Mesothelial cell of epicardium (in vitro differentiated cells): Measurements from ENCODE around the gene MATN1. TPM values are rescaled to one million over a fixed set of nuclear protein-coding genes. Genes with fewer than 3 reads are reported as not detected.

ENCODE experiments used
- DNase-seq, 2 experiments: peaks; one replicate each; pipeline ENCODE4 v3.0.0; 2021; ENCODE audit warnings: low spot score in 2 of 2; ENCODE audit not compliant: unreplicated experiment in 2 of 2
- H3K27ac Mint-ChIP-seq: 2 replicates; pipeline ENCODE4 v1.8.0; 2021; ENCODE audit warnings: mixed read lengths
- H3K27me3 Mint-ChIP-seq: 2 replicates; pipeline ENCODE4 v1.8.0; 2021; ENCODE audit warnings: low read depth, mixed read lengths
- H3K36me3 Mint-ChIP-seq: 2 replicates; pipeline ENCODE4 v1.8.0; 2021; ENCODE audit warnings: mixed read lengths
- H3K4me1 Mint-ChIP-seq: 2 replicates; pipeline ENCODE4 v1.8.0; 2021; ENCODE audit warnings: mixed read lengths
- H3K4me3 Mint-ChIP-seq: 2 replicates; pipeline ENCODE4 v1.8.0; 2021; ENCODE audit warnings: mild to moderate bottlenecking, moderate library complexity, mixed read lengths
- H3K9me3 Mint-ChIP-seq: 2 replicates; pipeline ENCODE4 v1.8.0; 2021; ENCODE audit warnings: mixed read lengths
- CTCF ChIP-seq: fragments of 200-600 bp; sonication (generic); IDR thresholded peaks from one replicate; pipeline ENCODE4 v1.5.0; 2021; ENCODE audit warnings: antibody characterized with exemption; ENCODE audit not compliant: unreplicated experiment
- total RNA-seq: library from RNA; stranded (reverse); gene quantifications from 3 replicates; pipeline ENCODE4 v1.2.1, GENCODE V29; 2021

The MATN1 gene
- total RNA-seq, 1 donor from 2014 or later: 5.6 TPM

DNA sequence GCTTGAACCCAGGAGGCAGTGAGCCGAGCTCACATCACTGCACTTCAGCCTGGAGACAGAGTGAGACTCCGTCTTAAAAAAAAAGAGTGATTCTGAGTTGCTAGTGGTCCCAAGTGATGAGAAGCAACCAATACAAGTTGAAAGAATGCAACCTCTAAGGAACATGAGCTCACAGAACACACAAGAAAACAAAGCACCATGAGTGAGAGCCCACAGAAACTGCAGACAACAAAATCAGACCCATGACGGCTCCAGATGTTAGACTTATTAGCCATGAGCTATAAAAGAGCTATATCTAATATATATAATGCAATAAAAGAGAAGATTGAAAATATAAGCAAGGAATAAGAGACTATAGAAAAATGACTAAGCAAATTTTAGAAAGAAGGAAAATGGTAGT lies 50.0 kb downstream of the MATN1 start:
- Mint-ChIP-seq H3K27me3 (peaks cover 19% of the 10 kb centered on the region), H3K4me3 (no peak overlapping the region)

DNA sequence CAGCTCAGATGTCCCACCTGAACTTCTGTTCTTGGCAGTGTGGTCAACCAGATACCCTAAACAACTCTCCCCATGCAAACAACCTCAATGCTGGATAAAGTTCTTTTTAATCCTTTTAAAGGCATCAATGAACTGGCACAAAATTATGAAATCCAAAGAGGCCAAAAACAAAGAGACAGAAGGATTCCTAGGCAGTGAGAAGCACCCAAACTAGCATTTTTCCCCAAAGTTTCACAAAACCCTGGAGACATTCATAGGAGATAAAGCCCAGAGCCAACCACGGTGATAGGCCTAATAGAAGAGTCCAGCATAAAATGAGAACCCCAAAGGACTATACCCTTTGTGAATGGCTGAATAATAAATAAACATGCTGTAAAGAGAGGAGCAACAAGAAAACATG lies 50.7 kb downstream of the MATN1 start:
- peaks cover 23% of the 10 kb centered on the region for H3K9me3 Mint-ChIP-seq
- H3K36me3 Mint-ChIP-seq: no peaks in the 10 kb centered on the region
- no peaks in the 10 kb centered on the region for H3K4me1 Mint-ChIP-seq
- DNase-seq: no peak
- no peak for TF ChIP-seq CTCF
- H3K27me3 Mint-ChIP-seq: peaks cover 19% of the 10 kb centered on the region
- H3K4me3 Mint-ChIP-seq: no peak overlapping the region
- H3K27ac Mint-ChIP-seq: no peak overlapping the region

More for the DNA sequence above, 50.0 kb downstream of the MATN1 start:
- no peak for TF ChIP-seq CTCF
- Mint-ChIP-seq H3K4me1 (no peaks in the 10 kb centered on the region), H3K9me3 (peaks cover 23% of the 10 kb centered on the region), H3K36me3 (no peaks in the 10 kb centered on the region), H3K27ac (no peak overlapping the region)
- DNase-seq: no peak

DNA sequence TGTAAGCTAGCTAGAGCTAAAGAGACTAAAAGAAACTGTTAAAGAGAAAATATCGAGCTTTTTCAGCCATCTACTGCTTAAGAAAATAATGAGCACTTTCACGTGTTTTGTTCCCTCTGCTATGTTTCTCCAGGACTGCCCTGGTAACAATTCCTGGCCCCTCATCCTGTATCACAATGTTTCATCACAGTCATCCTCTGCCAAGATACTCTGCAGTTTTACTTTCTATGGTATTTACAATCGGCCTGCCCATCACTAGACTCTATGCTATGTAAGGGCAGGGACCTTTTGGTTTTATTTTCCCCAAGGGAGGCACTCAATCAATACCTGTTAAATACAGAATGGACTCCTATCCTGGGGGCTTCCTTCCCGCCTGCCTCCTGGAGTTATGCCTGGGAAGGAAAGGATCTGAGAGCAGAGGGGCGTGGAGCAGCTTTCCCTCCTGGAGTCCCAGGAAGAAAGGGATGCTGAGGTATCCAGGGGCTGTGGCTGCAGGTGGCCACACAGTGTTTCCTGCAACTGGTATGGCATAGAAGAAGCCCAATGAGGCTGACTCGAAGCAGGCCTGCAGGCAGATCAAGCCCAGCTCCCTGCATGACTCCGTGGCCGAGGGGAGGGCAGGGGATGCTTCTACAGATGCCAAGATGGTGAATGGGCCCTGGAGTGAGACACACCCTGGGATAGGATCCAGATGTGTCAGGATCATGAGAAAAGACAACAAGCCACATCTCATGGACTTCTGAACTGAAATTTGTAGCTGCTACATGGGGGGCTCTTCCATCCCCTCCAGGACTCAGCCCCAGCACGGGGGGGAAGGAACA lies 52.9 kb downstream of the MATN1 start:
- DNase-seq: no peak
- peaks cover 17% of the 10 kb centered on the region for H3K27me3 Mint-ChIP-seq
- no peaks in the 10 kb centered on the region for H3K4me1 Mint-ChIP-seq
- H3K27ac Mint-ChIP-seq: no peak overlapping the region
- no peak for TF ChIP-seq CTCF
- no peak overlapping the region for H3K4me3 Mint-ChIP-seq
- H3K36me3 Mint-ChIP-seq: no peaks in the 10 kb centered on the region
- H3K9me3 Mint-ChIP-seq: peaks cover 17% of the 10 kb centered on the region

DNA sequence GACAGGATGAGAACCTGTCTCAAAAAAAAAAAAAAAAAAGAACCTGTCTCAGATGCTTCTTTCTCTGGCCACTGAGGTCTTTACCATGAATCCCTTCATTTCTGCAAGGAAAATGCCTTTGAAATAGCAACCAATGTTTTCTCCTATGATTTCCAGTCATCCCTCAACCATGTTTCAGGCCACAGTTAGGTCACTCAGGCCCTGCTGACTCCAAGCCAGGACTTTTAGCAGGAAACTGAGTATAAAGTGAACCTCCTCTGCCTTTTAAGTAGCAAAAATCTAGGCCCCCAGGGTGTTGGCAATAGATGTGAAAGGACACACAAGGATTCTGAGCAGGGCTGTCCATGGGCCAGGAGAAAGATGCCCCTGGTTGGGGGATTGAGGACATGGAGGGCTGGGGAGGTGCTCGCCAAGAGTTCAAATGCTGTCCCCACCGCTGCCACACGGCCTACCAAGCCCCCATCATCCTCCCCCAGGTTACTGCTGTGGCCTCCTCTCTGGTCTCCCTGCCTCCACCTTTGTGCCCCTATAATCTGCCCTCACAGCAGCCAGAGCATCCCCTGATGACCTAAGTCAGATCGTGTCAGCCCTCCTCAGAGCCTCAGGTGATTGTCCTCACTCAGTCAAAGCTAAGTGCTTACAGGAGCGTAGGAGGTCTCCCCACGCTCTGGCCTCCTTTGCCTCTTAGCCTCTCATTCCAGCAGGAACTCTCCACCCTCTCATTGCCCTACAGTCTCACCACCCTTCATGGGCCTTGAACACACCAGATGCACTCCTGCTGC lies 54.6 kb downstream of the MATN1 start:
- no peak for TF ChIP-seq CTCF
- H3K4me1 Mint-ChIP-seq: no peaks in the 10 kb centered on the region
- H3K4me3 Mint-ChIP-seq: no peak overlapping the region
- H3K9me3 Mint-ChIP-seq: peaks cover 3% of the 10 kb centered on the region
- H3K27me3 Mint-ChIP-seq: peaks cover 14% of the 10 kb centered on the region
- no peak overlapping the region for H3K27ac Mint-ChIP-seq
- no peaks in the 10 kb centered on the region for H3K36me3 Mint-ChIP-seq
- DNase-seq: no peak

GRCh38 chr1:30668024-30668423 lies 55.4 kb downstream of the MATN1 start:
- H3K27ac Mint-ChIP-seq: no peak overlapping the region
- no peaks in the 10 kb centered on the region for H3K36me3 Mint-ChIP-seq
- H3K4me1 Mint-ChIP-seq: no peaks in the 10 kb centered on the region
- no peaks in the 10 kb centered on the region for H3K9me3 Mint-ChIP-seq
- no peak for TF ChIP-seq CTCF
- DNase-seq: no peak
- no peak overlapping the region for H3K4me3 Mint-ChIP-seq
- peaks cover 16% of the 10 kb centered on the region for H3K27me3 Mint-ChIP-seq
